ENCODE measurements around the gene C11orf54.

The C11orf54 gene

GRCh38 chr11:93720522-93720921, 20.9 kb upstream of the C11orf54 start:
- Histone ChIP-seq H3K27me3 (no peaks in the 10 kb centered on the region), H3K9me3 (no peaks in the 10 kb centered on the region), H3K4me3 (ENCODE audit: low read depth, low read length) (no peak overlapping the region), H3K4me1 (no peaks in the 10 kb centered on the region), H3K36me3 (peaks cover 73% of the 10 kb centered on the region)
- DNase-seq: no peak
- no peak for TF ChIP-seq CTCF (IDR thresholded peaks at IDR 0.05; ENCODE audit: low read depth, low read length)

GRCh38 chr11:93724089-93724488, 17.4 kb upstream of the C11orf54 start:
- no peaks in the 10 kb centered on the region for H3K9me3 ChIP-seq
- TF ChIP-seq CTCF (IDR thresholded peaks at IDR 0.05; ENCODE audit: low read depth, low read length): no peak
- peaks cover 77% of the 10 kb centered on the region for H3K36me3 ChIP-seq
- no peak overlapping the region for H3K4me3 ChIP-seq (ENCODE audit: low read depth, low read length)
- DNase-seq: no peak
- no peaks in the 10 kb centered on the region for H3K4me1 ChIP-seq
- no peaks in the 10 kb centered on the region for H3K27me3 ChIP-seq

GRCh38 chr11:93727985-93728791, 13.3 kb upstream of the C11orf54 start:
- H3K27me3 ChIP-seq: no peaks in the 10 kb centered on the region
- DNase-seq: no peak
- no peaks in the 10 kb centered on the region for H3K9me3 ChIP-seq
- TF ChIP-seq CTCF (IDR thresholded peaks at IDR 0.05; ENCODE audit: low read depth, low read length): no peak
- H3K4me3 ChIP-seq (ENCODE audit: low read depth, low read length): no peak overlapping the region
- peaks cover 97% of the 10 kb centered on the region for H3K36me3 ChIP-seq
- H3K4me1 ChIP-seq: no peaks in the 10 kb centered on the region

GRCh38 chr11:93728792-93729128, 12.7 kb upstream of the C11orf54 start:
- Histone ChIP-seq H3K27me3 (no peaks in the 10 kb centered on the region), H3K4me3 (ENCODE audit: low read depth, low read length) (no peak overlapping the region), H3K9me3 (no peaks in the 10 kb centered on the region), H3K36me3 (peaks cover 98% of the 10 kb centered on the region), H3K4me1 (no peaks in the 10 kb centered on the region)
- no peak for TF ChIP-seq CTCF (IDR thresholded peaks at IDR 0.05; ENCODE audit: low read depth, low read length)
- DNase-seq: no peak

GRCh38 chr11:93729129-93729616, 12.3 kb upstream of the C11orf54 start:
- Histone ChIP-seq H3K9me3 (no peaks in the 10 kb centered on the region), H3K36me3 (peaks cover 99% of the 10 kb centered on the region), H3K27me3 (no peaks in the 10 kb centered on the region), H3K4me3 (ENCODE audit: low read depth, low read length) (no peak overlapping the region), H3K4me1 (no peaks in the 10 kb centered on the region)
- DNase-seq: no peak
- TF ChIP-seq CTCF (IDR thresholded peaks at IDR 0.05; ENCODE audit: low read depth, low read length): no peak
